AG08395 (cell line): ENCODE results near the gene TGFBI.

Experiments used
- DNase-seq: peaks from one replicate; pipeline ENCODE4 v3.0.0; 2012; ENCODE audit warnings: mixed read lengths, low spot score

TGFBI gene

GRCh38 chr5:136063778-136064465 lies 35.1 kb downstream of the TGFBI start:
- DNase-seq: no peak

- DNase-seq: no peak
Measured at GRCh38 chr5:136064510-136064909, 35.7 kb downstream of the TGFBI start.

DNA sequence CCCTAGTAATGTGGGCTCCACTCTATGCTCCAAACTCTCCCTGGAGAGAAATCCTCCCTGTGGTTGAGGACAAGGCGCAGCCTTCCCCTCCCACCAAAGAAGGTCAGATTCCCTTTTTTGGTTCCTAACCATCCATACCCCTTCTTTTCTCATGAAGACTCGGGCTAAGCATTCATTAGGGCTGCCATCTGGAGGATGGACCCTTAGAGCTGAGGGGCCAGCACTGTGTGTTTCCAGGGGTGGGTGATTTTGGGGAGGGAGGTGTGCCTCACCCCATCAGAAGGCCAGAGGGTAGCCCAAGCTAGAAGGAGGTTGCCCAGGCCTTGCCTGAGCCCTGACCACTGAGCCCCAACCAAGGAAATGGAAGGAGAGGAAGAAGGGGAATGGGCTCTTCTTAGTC lies 36.8 kb downstream of the TGFBI start:
- no peak for DNase-seq

DNA sequence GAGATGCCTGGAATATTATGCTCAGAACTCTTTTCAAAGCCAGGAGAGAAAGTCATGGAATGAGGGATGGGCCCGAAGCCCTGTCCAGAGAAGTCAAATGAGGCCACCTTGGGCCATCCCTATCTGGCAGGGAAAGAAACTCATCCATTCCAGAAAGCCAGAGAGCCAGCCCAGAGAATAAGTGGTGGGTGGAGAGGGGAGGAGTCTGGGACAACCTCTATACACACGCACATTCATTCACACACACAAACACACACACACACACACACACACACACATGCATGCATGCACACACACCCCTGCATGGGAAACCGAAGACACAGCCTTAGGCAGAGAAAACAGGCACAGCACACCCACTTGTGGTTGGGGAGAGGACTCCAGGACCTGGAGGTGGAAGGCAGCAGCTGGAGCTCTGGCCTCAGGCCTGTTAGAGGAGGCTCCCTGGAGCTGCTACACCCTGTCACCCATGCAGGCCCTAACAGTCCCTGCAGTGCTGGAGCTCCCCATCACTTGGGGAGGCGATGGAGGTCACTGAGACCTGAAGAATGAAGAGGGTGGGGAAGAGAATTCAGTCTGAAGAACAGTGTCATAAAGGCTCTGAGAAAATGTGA lies 38.0 kb downstream of the TGFBI start:
- peak; percentile 58 for DNase-seq

DNA sequence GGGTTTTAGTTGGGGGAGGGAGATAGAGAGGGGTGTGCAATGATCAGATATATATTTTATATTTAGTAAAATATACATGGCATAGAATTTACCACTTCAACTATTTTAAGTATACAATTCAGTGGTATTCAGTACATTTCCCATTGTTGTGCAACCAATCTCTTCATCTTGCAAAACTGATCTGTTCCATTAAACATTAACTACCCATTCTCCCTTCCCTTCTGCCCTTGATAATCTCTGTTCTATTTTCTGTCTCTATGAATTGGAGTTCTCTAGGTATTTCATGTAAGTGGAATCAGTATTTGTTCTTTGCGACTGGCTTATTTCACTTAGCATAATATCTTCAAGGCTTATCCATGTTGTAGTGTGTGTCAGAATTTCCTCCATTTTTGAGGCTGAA lies 38.6 kb downstream of the TGFBI start:
- DNase-seq: no peak

DNA sequence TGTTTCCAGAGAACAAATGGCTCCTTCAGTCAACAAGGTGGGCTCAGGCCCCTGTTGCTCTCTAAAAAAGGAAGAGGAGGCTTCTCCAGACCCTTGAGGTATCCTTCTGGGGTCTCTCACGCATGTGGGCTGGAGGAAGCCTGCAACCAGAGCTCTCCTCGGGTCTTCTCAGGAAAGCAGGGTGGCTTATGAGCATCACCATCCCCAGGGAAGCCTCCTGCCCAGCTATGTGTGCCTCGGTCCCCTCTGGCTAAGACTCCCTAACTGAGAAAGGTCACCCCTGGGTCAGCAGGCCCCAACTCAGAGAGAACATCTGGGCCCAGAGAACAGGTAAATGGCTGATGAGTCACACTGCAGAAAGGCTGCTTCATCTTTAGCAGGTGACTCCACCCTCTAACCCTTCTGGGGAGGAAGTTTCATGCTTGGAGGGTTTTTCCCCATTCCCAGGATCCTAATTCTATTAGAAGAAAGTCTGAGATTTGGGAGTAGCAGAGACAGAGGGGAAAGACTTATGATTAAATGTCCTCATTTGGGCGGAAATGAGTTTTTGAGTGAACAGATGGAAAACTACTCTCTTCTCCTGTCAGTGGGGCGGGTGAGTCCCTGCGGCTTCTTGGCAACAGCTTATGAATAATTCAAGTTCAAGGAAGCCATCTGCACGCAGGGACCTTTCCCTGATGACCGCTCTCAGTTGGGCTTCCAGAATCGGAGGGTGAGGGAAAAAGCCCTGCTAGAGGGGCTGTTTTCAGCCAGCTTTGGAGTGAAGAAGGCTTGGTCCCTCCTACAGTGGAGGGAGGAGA lies 41.9 kb downstream of the TGFBI start:
- peak; percentile 29 for DNase-seq

DNA sequence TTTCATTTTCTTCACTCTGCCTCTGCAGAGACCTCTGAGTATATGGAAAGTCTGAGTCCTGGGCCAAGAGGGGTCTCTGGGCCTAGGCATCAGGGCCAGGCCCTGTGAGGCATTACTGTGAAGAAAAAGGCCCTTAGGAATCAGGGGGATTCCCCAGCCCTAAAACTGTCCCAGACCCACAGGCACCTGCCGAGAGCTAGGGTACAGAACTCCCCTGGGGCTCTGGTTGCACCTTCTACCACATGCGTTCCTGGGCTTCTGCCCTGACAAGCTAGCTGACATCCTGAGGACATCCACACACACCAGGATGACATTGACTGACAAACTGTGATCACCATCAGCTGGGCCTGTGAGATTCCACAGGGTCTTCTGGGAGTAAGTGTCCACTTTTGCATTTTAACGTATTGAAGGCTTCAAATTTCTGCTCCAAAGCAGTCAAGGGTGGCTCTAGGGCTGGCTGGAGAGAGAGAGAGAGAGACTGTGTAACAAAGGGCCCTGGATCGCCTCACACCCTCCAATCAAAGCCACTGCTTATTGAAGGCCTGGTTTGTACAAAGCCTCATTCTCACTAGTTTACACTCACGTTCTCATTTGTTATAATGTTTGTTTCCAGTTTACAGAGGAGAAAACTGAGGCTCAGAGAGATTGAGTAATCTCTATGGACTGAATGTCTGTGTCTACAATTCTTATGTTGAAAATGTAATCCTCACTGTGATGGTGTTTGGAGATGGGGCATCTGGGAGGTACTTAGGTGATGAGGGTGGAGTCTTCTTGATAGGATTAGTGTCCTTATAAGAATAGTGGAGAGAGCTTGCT lies 45.1 kb downstream of the TGFBI start:
- no peak for DNase-seq

GRCh38 chr5:136075466-136075891 lies 46.7 kb downstream of the TGFBI start:
- DNase-seq: no peak

- DNase-seq: no peak
Measured at GRCh38 chr5:136076067-136076466, 47.3 kb downstream of the TGFBI start.

- no peak for DNase-seq
Measured at GRCh38 chr5:136076881-136077445, 48.2 kb downstream of the TGFBI start.

- no peak for DNase-seq
Measured at GRCh38 chr5:136079195-136079985, 50.6 kb downstream of the TGFBI start.

GRCh38 chr5:136080113-136080482 lies 51.3 kb downstream of the TGFBI start:
- DNase-seq: no peak

DNA sequence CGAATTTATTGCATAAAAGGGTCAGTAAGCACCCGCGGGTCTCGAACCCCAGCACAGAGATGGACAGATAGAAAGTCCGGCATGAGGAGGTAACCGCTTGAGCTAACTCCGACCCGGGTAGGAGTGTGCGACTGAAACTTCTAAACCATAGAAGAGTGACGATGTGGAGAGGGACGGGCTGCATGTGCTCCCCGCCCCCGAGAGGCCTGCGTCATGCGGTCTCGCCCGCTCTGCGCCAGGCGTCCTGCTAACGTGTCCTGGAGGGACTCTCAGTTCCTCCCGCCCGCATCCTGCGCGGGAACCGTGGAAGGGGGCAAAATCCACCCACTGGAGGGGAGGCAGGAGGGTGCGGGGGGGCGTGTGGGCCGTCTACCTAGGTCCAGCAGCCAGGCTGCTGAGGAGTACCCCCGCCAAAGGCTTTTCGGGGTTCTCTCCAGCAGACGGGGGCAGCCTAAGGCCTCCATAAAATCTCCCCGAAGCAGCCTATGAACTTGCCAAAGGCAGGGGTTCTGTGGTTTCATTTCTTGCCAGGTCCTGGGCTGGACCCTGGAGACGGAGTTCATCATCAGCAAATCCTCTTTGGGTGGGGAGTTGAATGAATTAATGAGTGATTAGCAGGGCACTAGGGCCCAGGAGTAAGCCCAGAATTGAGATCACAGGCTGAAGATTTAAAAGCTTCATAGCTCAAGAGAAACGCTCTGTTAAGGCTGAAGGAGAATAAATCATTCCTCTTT lies 51.9 kb downstream of the TGFBI start:
- peak; percentile 77 for DNase-seq

GRCh38 chr5:136081217-136081591 lies 52.4 kb downstream of the TGFBI start:
- no peak for DNase-seq

GRCh38 chr5:136082390-136083193 lies 53.8 kb downstream of the TGFBI start:
- peak; percentile 81 for DNase-seq

GRCh38 chr5:136084698-136085097 lies 55.9 kb downstream of the TGFBI start:
- no peak for DNase-seq

GRCh38 chr5:136086783-136087566 lies 58.2 kb downstream of the TGFBI start:
- DNase-seq: no peak

GRCh38 chr5:136087961-136088871 lies 59.4 kb downstream of the TGFBI start:
- DNase-seq: peak; percentile 74
